ENCODE measurements around the gene PPP3R1. TPM values are rescaled to one million over a fixed set of nuclear protein-coding genes. Genes with fewer than 3 reads are reported as not detected.

Gene PPP3R1
- total RNA-seq, 1 experiment from 2014 or later: 55.9 TPM

DNA sequence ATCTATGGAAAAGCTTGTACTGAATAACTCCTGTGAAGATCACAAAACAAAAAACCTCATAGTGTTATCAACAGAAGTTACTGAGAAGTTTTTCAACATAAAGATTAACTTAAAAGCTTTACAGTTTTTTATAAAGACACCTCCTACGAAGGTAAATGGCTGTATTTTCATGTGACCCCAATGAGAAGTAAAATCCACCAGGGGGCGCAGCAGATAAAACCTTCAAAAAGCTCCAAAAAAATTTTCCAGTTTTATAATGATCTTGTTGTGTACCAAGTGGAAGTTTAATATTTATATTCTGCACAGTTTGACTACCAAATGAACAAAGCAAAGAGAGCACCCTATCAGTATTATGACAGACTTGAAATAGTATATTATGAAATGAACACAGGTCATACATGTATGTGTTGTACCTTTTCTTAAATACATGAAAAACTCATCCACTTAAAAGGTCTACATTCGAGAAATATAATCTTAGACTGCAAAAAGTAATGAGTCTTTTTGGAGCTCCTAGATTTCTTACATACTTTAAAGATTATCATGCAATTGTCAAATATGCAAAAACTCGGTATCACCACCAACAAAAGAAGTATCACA is 56.1 kb downstream of the PPP3R1 start:
- H3K4me2 ChIP-seq (ENCODE audit: low read depth, low read length, poor library complexity, severe bottlenecking): no peak overlapping the region
- H4K20me1 ChIP-seq (ENCODE audit: insufficient read depth, low read depth, low read length): no peaks in the 10 kb centered on the region
- H3K36me3 ChIP-seq (ENCODE audit: insufficient read depth, low read length): no peaks in the 10 kb centered on the region
- H3K9me3 ChIP-seq (ENCODE audit: low read length): no peaks in the 10 kb centered on the region
- peaks cover 96% of the 10 kb centered on the region for H3K79me2 ChIP-seq (ENCODE audit: low read length)
- H3K9me2 ChIP-seq (replicated peaks; ENCODE audit: insufficient read depth, low read length): no peaks in the 10 kb centered on the region
- no peak overlapping the region for H2AFZ ChIP-seq (ENCODE audit: low read length)
- no peak overlapping the region for H3K9ac ChIP-seq (ENCODE audit: low read length)
- no peak overlapping the region for H3K27ac ChIP-seq (ENCODE audit: low read length)
- H3K4me1 ChIP-seq (ENCODE audit: low read length): peaks cover 65% of the 10 kb centered on the region
- no peaks in the 10 kb centered on the region for H3K27me3 ChIP-seq (ENCODE audit: low read length)
- H3K4me3 ChIP-seq (ENCODE audit: low read length): no peak overlapping the region
- DNase-seq: no peak

DNA sequence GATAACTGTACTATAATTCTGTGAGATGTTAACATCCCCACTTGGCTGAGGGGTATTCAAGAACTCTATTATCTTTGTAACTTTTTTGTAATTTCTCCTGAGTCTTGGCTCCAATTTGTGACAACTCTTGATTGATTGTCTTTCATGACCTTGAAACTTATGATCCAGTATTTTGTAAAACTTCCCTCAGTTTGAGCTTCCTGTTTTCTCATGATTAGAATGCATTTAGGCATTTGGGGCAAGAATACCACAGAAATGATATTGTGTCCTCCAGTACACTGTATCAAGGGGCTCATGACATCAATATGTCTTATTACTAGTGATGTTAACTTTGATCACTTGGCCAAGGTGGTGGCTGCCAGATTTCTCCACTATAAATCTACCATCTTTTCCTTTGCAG is 57.2 kb downstream of the PPP3R1 start:
- H3K27me3 ChIP-seq (ENCODE audit: low read length): no peaks in the 10 kb centered on the region
- no peaks in the 10 kb centered on the region for H3K9me2 ChIP-seq (replicated peaks; ENCODE audit: insufficient read depth, low read length)
- no peak overlapping the region for H3K4me3 ChIP-seq (ENCODE audit: low read length)
- no peak overlapping the region for H3K9ac ChIP-seq (ENCODE audit: low read length)
- H4K20me1 ChIP-seq (ENCODE audit: insufficient read depth, low read depth, low read length): no peaks in the 10 kb centered on the region
- peaks cover 95% of the 10 kb centered on the region for H3K79me2 ChIP-seq (ENCODE audit: low read length)
- 0 out of 2 replicates have a peak overlapping the region, but pooled peaks have one; percentile 5 for H3K27ac ChIP-seq (ENCODE audit: low read length)
- H3K4me2 ChIP-seq (ENCODE audit: low read depth, low read length, poor library complexity, severe bottlenecking): no peak overlapping the region
- no peaks in the 10 kb centered on the region for H3K36me3 ChIP-seq (ENCODE audit: insufficient read depth, low read length)
- DNase-seq: no peak
- peaks cover 68% of the 10 kb centered on the region for H3K4me1 ChIP-seq (ENCODE audit: low read length)
- no peaks in the 10 kb centered on the region for H3K9me3 ChIP-seq (ENCODE audit: low read length)
- H2AFZ ChIP-seq (ENCODE audit: low read length): no peak overlapping the region

- Histone ChIP-seq H3K36me3 (ENCODE audit: insufficient read depth, low read length) (no peaks in the 10 kb centered on the region), H3K4me2 (ENCODE audit: low read depth, low read length, poor library complexity, severe bottlenecking) (no peak overlapping the region), H3K79me2 (ENCODE audit: low read length) (peaks cover 91% of the 10 kb centered on the region), H3K9me2 (replicated peaks; ENCODE audit: insufficient read depth, low read length) (no peaks in the 10 kb centered on the region), H3K27me3 (ENCODE audit: low read length) (no peaks in the 10 kb centered on the region), H3K9ac (ENCODE audit: low read length) (no peak overlapping the region), H2AFZ (ENCODE audit: low read length) (no peak overlapping the region), H3K9me3 (ENCODE audit: low read length) (no peaks in the 10 kb centered on the region), H3K27ac (ENCODE audit: low read length) (no peak overlapping the region), H3K4me3 (ENCODE audit: low read length) (no peak overlapping the region), H3K4me1 (ENCODE audit: low read length) (peaks cover 72% of the 10 kb centered on the region), H4K20me1 (ENCODE audit: insufficient read depth, low read depth, low read length) (no peaks in the 10 kb centered on the region)
- DNase-seq: no peak
Observed at GRCh38 chr2:68193787-68194372, 58.5 kb downstream of the PPP3R1 start.

- H3K9me3 ChIP-seq (ENCODE audit: low read length): no peaks in the 10 kb centered on the region
- peaks cover 77% of the 10 kb centered on the region for H3K4me1 ChIP-seq (ENCODE audit: low read length)
- peaks cover 92% of the 10 kb centered on the region for H3K79me2 ChIP-seq (ENCODE audit: low read length)
- no peak overlapping the region for H3K9ac ChIP-seq (ENCODE audit: low read length)
- no peak overlapping the region for H2AFZ ChIP-seq (ENCODE audit: low read length)
- H3K4me2 ChIP-seq (ENCODE audit: low read depth, low read length, poor library complexity, severe bottlenecking): no peak overlapping the region
- H3K27ac ChIP-seq (ENCODE audit: low read length): peak overlapping the region; percentile 27; the same call in 1 of the 2 replicates
- H3K4me3 ChIP-seq (ENCODE audit: low read length): no peak overlapping the region
- no peaks in the 10 kb centered on the region for H4K20me1 ChIP-seq (ENCODE audit: insufficient read depth, low read depth, low read length)
- H3K36me3 ChIP-seq (ENCODE audit: insufficient read depth, low read length): no peaks in the 10 kb centered on the region
- DNase-seq: no peak
- no peaks in the 10 kb centered on the region for H3K9me2 ChIP-seq (replicated peaks; ENCODE audit: insufficient read depth, low read length)
- no peaks in the 10 kb centered on the region for H3K27me3 ChIP-seq (ENCODE audit: low read length)
Observed at GRCh38 chr2:68193144-68193543, 59.2 kb downstream of the PPP3R1 start.

- no peaks in the 10 kb centered on the region for H4K20me1 ChIP-seq (ENCODE audit: insufficient read depth, low read depth, low read length)
Observed at GRCh38 chr2:68190991-68191731, 61.2 kb downstream of the PPP3R1 start.

DNA sequence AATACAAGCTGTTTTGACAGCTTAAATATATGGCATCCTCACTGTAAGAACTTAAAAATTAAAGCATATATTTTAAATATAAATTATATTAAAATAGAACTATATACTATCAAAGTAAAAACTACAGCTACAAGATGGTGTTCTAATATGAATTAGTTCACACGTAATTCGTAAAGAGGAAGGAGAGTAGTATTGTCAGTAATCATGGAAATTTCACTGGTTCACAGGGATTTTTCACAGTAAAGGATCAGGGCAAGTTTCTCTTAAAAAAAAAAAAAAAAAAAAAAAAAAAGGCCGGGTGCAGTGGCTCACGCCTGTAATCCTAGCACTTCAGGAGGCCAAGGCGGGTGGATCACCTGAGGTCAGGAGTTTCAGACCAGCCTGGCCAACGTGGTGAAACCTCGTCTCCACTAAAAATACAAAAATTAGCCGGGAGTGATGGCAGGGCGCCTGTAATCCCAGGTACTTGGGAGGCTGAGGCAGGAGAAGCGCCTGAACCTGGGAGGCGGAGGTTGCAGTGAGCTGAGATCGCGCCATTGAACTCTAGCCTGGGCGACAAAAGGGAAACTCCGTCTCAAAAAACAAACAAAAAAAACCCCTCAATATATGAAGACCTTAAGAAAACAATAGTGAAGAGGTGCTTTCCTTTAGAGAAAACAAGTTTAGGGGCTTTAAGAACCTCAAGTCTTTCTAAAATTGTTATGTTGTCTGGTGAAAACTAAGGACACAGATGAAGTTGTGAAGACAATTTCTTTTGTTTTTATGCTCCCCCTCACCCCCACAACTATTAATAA is 62.1 kb downstream of the PPP3R1 start:
- H3K9me3 ChIP-seq (ENCODE audit: low read length): no peaks in the 10 kb centered on the region
- no peak overlapping the region for H3K9ac ChIP-seq (ENCODE audit: low read length)
- peaks cover 94% of the 10 kb centered on the region for H3K79me2 ChIP-seq (ENCODE audit: low read length)
- peaks cover 16% of the 10 kb centered on the region; the same call in 1 of the 2 replicates for H3K36me3 ChIP-seq (ENCODE audit: insufficient read depth, low read length)
- H3K4me1 ChIP-seq (ENCODE audit: low read length): peaks cover 71% of the 10 kb centered on the region
- H4K20me1 ChIP-seq (ENCODE audit: insufficient read depth, low read depth, low read length): no peaks in the 10 kb centered on the region
- H3K4me2 ChIP-seq (ENCODE audit: low read depth, low read length, poor library complexity, severe bottlenecking): no peak overlapping the region
- no peaks in the 10 kb centered on the region for H3K27me3 ChIP-seq (ENCODE audit: low read length)
- peak overlapping the region; percentile 16; the same call in 1 of the 2 replicates for H3K27ac ChIP-seq (ENCODE audit: low read length)
- no peak overlapping the region for H2AFZ ChIP-seq (ENCODE audit: low read length)
- no peak for DNase-seq
- H3K4me3 ChIP-seq (ENCODE audit: low read length): no peak overlapping the region
- no peaks in the 10 kb centered on the region for H3K9me2 ChIP-seq (replicated peaks; ENCODE audit: insufficient read depth, low read length)

More at GRCh38 chr2:68190991-68191731, 61.2 kb downstream of the PPP3R1 start:
- Histone ChIP-seq H3K79me2 (ENCODE audit: low read length) (peaks cover 95% of the 10 kb centered on the region), H3K4me2 (ENCODE audit: low read depth, low read length, poor library complexity, severe bottlenecking) (peak overlapping the region; percentile 25), H3K27ac (ENCODE audit: low read length) (peak overlapping the region; percentile 16), H3K9me3 (ENCODE audit: low read length) (no peaks in the 10 kb centered on the region), H3K9me2 (replicated peaks; ENCODE audit: insufficient read depth, low read length) (no peaks in the 10 kb centered on the region), H3K4me3 (ENCODE audit: low read length) (no peak overlapping the region), H3K4me1 (ENCODE audit: low read length) (peaks cover 76% of the 10 kb centered on the region), H2AFZ (ENCODE audit: low read length) (no peak overlapping the region), H3K27me3 (ENCODE audit: low read length) (no peaks in the 10 kb centered on the region), H3K36me3 (ENCODE audit: insufficient read depth, low read length) (peaks cover 11% of the 10 kb centered on the region; the same call in 1 of the 2 replicates), H3K9ac (ENCODE audit: low read length) (no peak overlapping the region)
- no peak for DNase-seq

DNA sequence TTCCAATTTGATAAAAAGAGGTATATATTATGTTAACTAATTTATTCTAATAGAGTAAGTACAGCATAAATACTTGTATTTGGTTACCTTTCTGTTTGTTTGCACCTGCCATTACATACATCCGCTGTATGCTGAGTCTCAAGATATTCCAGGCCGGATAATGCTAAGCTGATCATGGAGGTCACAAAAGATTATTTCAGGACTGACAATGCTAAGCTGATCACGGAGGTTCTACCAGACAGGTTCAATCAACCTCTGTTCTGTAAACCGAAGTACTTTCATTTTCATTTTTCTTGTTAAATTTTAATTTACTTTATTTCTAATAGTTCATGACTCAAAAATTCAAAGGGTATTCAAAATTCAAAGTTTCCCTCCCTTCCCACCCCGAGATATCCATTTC is 63.5 kb downstream of the PPP3R1 start:
- H4K20me1 ChIP-seq (ENCODE audit: insufficient read depth, low read depth, low read length): no peaks in the 10 kb centered on the region
- peaks cover 24% of the 10 kb centered on the region; the same call in 1 of the 2 replicates for H3K36me3 ChIP-seq (ENCODE audit: insufficient read depth, low read length)
- H3K4me1 ChIP-seq (ENCODE audit: low read length): peaks cover 58% of the 10 kb centered on the region
- peak overlapping the region; percentile 19; the same call in 1 of the 2 replicates for H3K27ac ChIP-seq (ENCODE audit: low read length)
- H3K9me3 ChIP-seq (ENCODE audit: low read length): no peaks in the 10 kb centered on the region
- no peaks in the 10 kb centered on the region for H3K9me2 ChIP-seq (replicated peaks; ENCODE audit: insufficient read depth, low read length)
- peak overlapping the region; percentile 41 for H3K4me2 ChIP-seq (ENCODE audit: low read depth, low read length, poor library complexity, severe bottlenecking)
- DNase-seq: no peak
- no peaks in the 10 kb centered on the region for H3K27me3 ChIP-seq (ENCODE audit: low read length)
- no peak overlapping the region for H3K4me3 ChIP-seq (ENCODE audit: low read length)
- H3K9ac ChIP-seq (ENCODE audit: low read length): no peak overlapping the region
- H2AFZ ChIP-seq (ENCODE audit: low read length): no peak overlapping the region
- peaks cover 92% of the 10 kb centered on the region for H3K79me2 ChIP-seq (ENCODE audit: low read length)

Data from Karpas-422 (cell line).